Measurements from ENCODE around the gene CD22. TPM values are rescaled to one million over a fixed set of nuclear protein-coding genes. Genes with fewer than 3 reads are reported as not detected.

CD22 gene
- total RNA-seq, 4 donors from 2014 or later, result 3.2 to 11.7 (median 6.2) TPM; not detected in 1

- TF ChIP-seq, protein P1, sequence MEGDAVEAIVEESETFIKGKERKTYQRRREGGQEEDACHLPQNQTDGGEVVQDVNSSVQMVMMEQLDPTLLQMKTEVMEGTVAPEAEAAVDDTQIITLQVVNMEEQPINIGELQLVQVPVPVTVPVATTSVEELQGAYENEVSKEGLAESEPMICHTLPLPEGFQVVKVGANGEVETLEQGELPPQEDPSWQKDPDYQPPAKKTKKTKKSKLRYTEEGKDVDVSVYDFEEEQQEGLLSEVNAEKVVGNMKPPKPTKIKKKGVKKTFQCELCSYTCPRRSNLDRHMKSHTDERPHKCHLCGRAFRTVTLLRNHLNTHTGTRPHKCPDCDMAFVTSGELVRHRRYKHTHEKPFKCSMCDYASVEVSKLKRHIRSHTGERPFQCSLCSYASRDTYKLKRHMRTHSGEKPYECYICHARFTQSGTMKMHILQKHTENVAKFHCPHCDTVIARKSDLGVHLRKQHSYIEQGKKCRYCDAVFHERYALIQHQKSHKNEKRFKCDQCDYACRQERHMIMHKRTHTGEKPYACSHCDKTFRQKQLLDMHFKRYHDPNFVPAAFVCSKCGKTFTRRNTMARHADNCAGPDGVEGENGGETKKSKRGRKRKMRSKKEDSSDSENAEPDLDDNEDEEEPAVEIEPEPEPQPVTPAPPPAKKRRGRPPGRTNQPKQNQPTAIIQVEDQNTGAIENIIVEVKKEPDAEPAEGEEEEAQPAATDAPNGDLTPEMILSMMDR (IDR thresholded peaks at IDR 0.05; ENCODE audit: low read depth), result no peak
These were observed 35.2 kb upstream of the CD22 start for GRCh38 chr19:35293808-35294207.

- TF ChIP-seq, protein P1 (IDR thresholded peaks at IDR 0.05; ENCODE audit: low read depth), result no peak
These were observed 34.7 kb upstream of the CD22 start for GRCh38 chr19:35294328-35294727.

GRCh38 chr19:35294859-35295791 lies 33.9 kb upstream of the CD22 start:
- TF ChIP-seq, protein P1 (IDR thresholded peaks at IDR 0.05; ENCODE audit: low read depth), result no peak

DNA sequence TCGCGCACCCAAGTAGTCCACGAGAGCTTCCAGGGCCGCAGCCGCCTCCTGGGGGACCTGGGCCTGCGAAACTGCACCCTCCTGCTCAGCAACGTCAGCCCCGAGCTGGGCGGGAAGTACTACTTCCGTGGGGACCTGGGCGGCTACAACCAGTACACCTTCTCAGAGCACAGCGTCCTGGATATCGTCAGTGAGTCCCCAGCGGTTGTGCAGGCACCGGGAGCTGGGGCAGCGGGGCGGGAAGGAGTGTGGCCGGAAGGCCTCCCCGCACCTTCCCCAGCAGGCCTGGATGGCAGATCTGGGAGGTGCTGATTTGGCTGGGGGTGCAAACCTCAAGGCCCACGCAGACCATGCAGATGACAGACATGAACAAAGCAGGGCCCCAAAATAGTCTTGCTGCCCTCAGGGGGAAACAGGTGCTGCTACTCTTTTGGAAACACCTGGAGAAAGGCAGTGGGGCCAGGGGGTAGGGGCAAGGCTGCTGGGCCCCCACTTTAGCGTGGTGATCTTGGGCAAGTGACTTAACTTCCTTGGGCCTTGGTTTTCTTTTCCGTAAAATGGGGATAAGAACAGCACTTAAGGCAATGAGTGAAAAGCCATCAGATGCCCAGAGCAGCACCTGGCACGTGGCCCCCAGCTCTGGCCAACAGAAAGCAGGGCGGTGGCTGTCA lies 33.1 kb upstream of the CD22 start:
- TF ChIP-seq, protein P1 (IDR thresholded peaks at IDR 0.05; ENCODE audit: low read depth), result no peak

DNA sequence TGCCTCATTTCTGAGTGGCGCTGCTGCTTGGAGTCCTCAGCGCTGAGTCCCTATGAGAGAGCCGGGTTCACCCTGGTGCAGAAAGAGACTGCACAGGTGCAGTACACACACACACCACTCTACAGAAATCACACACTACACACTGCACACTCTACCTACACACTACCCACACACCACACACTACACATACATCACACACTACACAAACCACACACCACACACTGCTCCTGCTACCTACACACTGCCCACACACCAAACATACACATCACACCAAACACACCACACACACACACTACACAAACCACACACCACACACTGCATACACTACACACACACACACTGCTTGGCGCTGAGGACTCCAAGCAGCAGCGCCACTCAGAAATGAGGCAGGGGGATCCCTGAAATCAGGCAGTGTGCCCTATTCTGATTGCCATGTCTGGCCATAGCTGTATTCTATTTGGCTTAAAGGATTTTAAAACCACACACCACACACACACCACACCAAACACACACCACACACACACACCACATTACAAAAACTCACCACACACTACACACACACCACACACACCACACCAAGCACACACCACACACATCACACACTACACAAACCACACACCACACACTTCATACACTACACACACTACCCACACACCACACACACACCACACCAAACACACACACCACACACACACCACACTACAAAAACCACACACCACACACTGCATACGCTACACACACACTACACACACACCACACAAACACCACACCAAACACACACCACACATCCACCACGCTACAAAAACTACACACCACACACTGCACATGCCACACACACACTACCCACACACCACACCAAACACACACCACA lies 32.1 kb upstream of the CD22 start:
- TF ChIP-seq, protein P1 (IDR thresholded peaks at IDR 0.05; ENCODE audit: low read depth), result no peak

DNA sequence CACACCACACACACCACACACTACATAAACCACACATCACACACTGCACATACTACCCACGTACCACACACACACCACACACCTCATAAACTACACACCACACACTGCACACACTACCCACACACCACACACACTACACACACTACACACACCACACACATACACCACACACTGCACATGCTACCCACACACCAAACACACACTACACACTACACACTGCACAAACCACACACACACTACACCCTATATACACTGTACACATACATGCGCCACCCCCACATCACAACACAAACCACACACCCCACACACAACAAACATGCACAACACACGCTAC lies 31.5 kb upstream of the CD22 start:
- TF ChIP-seq, protein P1 (IDR thresholded peaks at IDR 0.05; ENCODE audit: low read depth), result no peak
